Heart left ventricle (tissue), 16 donors: ENCODE data around the gene CELF4. TPM values are rescaled to one million over a fixed set of nuclear protein-coding genes. Genes with fewer than 3 reads are reported as not detected.

ENCODE experiments used
- ATAC-seq, 4 donors: fragments of 200-7000 bp; cut with Tn5 transposase; one replicate each; pipeline ENCODE4 v1.9.1; 2020 to 2022; ENCODE audit warnings: moderate library complexity in 4 of 4, mild to moderate bottlenecking in 3 of 4, moderate number of reproducible peaks in 1 of 4
- DNase-seq, 5 donors: peaks; one replicate each; pipeline ENCODE4 v3.0.0-alpha.2; 2020
- H3K27ac ChIP-seq, 12 donors: fragments of 200-600 bp; sonication (generic) in 4 of 12; one replicate each; pipeline versions ENCODE4 v1.5.0 to v1.8.0; 2016 to 2022; ENCODE audit warnings: mild to moderate bottlenecking in 2 of 12
- H3K27me3 ChIP-seq, 9 donors: fragments of 200-600 bp; sonication (generic) in 2 of 9; one replicate each; pipeline versions ENCODE4 v1.5.1 to v1.8.0; 2016 to 2022; ENCODE audit warnings: mild to moderate bottlenecking in 3 of 9
- H3K36me3 ChIP-seq, 9 donors: fragments of 200-600 bp; sonication (generic) in 2 of 9; one replicate each; pipeline versions ENCODE4 v1.5.0 to v1.8.0; 2018 to 2022; ENCODE audit warnings: mild to moderate bottlenecking in 2 of 9
- H3K4me1 ChIP-seq, 12 donors: fragments of 200-600 bp; sonication (generic) in 4 of 12; one replicate each; pipeline versions ENCODE4 v1.5.0 to v1.8.0; 2016 to 2022; ENCODE audit warnings: mild to moderate bottlenecking in 3 of 12
- H3K4me3 ChIP-seq, 12 donors: fragments of 200-600 bp; sonication (generic) in 4 of 12; one replicate each; pipeline versions ENCODE4 v1.5.0 to v1.8.0; 2017 to 2022; ENCODE audit warnings: mild to moderate bottlenecking in 9 of 12, moderate library complexity in 4 of 12
- H3K9me3 ChIP-seq, 12 donors: fragments of 200-600 bp; sonication (generic) in 4 of 12; one replicate each; pipeline versions ENCODE4 v1.5.0 to v1.8.0; 2016 to 2022; ENCODE audit warnings: mild to moderate bottlenecking in 1 of 12
- POLR2A ChIP-seq, 2 donors: fragments of 450-650 bp; IDR thresholded peaks; one replicate each; pipeline ENCODE4 v1.6.1; 2017; ENCODE audit warnings: antibody characterized with exemption in 2 of 2, mild to moderate bottlenecking in 2 of 2, moderate library complexity in 2 of 2
- WGBS, 4 donors: extraction: QIAGEN DNeasy Blood & Tissue Kit in 2 of 4; methylation state at CpG; one replicate each; pipeline versions ENCODE4 v1.1.5 to v1.1.7; 2013 to 2018; 5-methylcytosine and 5-hydroxymethylcytosine counted together
- intact Hi-C, 10 donors: fragments of 100-400 bp; cut with DNase I; formaldehyde crosslinking; loops; one replicate each; pipeline versions ENCODE4 v1.11.1 to v1.14.2; 2022
- polyA plus RNA-seq, 2 donors: library from polyadenylated mRNA; stranded (reverse); fragments of 200-250 nt; gene quantifications; one replicate each; pipeline ENCODE4 v1.2.3, GENCODE V29; 2013
- total RNA-seq, 9 donors: library from RNA; depleted of rRNA in 2 of 9; stranded (reverse); fragments of >200 nt in 2 of 9; fragmentation: NEBNext Ultra II Directional in 3 of 9; extraction: Animal tissue kit (Norgen Biotek cat#: 25700) in 3 of 9; gene quantifications; one replicate each; pipeline versions ENCODE4 v1.1.0 to v1.2.4, GENCODE V29; 2016 to 2023
- TF ChIP-seq, protein P1 (sequence below), 12 donors: fragments of 200-600 bp; sonication (generic) in 4 of 12; IDR thresholded peaks; one replicate each; pipeline versions ENCODE4 v1.5.0 to v1.8.0; 2018 to 2022; ENCODE audit warnings: antibody characterized with exemption in 12 of 12, mild to moderate bottlenecking in 5 of 12
- donor health status: ischemic (EF 13 %, LVEDD 7.1; RV severe dilation, severe dysfunction).
- donor health status: healthy with polysubstance abuse.
- donor health status: DM: no; HTN: yes; CAD: no.
- donor health status: DM: no; HTN: no; CAD: no.
- donor health status: ischemic (EF 25% LVEDD 6.9; RV normal size, moderate dysfunction).
- donor health status: ischemic (EF 25% LVEDD 5.7; RV mildly dilated, moderate dysfunction).
- donor health status: healthy.
- donor health status: DM: yes; HTN: yes; CAD: no.
- donor health status: ischemic (EF 35%, LVEDD 5.7; RV mildly dilated, moderate dysfunction).
- donor health status: nonischemic (EF 11% LVEDD 7.7; RV severe dilation, severe dysfunction).
- donor health status: DM: yes; HTN: yes; CAD: no.
- donor health status: PGD.
- donor health status: ischemic (EF 29% LVEDD 5.4; RV normal size, mild dysfunction).
- donor health status: nonischemic (EF 23%, LVEDD 6.1; RV moderate dilation, normal function).

Gene CELF4
- total and polyA plus RNA-seq, 11 donors: 0.11 to 0.67 (median 0.40) TPM; not detected in 3

DNA sequence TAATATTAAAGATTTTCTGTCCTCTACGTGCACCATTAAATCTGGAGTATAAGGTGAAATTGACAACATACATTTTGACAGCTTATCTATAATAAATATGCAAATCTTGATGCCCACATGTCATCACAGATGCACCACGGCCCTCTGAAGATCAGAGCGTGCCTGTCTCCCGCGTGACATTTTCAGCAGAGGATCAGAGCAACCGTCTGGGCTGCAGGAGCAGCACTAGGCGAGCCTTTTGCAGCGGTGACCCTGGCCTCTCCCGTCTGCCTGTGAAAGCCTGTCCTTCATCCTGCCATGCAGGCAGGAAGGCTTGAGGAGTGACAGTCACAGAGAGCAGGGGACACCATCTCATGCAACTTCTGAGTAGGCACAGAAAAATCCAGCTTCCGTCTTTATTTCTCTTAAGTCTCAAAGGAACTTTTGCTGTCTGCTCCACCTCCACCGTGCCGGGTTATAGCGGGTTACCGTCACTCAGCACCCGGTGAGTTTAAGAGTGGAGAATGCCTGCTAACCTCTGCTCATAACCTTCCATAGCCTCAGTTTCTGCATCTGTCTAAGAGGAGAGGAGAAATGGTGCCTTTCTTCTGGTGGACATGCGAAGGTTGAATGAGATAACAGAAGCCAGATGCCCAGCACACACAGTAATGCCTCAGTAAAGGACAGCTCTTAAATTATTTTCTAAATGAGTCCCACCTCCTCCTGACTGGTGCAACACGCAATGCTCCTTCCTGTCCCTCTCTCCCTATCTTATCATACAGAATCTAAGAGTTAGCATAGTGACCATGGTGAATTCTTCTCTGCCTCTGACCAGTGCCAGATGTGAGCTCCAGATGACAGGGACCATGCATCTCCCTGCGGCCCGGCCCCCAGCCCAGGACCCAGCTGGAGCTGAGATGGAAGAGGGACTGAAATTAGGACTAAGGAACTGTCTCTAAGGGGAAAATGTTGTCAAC lies 43.8 kb downstream of the CELF4 start:
- no peak for ATAC-seq
- TF ChIP-seq, protein P1, sequence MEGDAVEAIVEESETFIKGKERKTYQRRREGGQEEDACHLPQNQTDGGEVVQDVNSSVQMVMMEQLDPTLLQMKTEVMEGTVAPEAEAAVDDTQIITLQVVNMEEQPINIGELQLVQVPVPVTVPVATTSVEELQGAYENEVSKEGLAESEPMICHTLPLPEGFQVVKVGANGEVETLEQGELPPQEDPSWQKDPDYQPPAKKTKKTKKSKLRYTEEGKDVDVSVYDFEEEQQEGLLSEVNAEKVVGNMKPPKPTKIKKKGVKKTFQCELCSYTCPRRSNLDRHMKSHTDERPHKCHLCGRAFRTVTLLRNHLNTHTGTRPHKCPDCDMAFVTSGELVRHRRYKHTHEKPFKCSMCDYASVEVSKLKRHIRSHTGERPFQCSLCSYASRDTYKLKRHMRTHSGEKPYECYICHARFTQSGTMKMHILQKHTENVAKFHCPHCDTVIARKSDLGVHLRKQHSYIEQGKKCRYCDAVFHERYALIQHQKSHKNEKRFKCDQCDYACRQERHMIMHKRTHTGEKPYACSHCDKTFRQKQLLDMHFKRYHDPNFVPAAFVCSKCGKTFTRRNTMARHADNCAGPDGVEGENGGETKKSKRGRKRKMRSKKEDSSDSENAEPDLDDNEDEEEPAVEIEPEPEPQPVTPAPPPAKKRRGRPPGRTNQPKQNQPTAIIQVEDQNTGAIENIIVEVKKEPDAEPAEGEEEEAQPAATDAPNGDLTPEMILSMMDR (IDR thresholded peaks at IDR 0.05): no peak
- TF ChIP-seq POLR2A (IDR thresholded peaks at IDR 0.05): no peak
- H3K36me3 ChIP-seq: no peaks in the 10 kb centered on the region
- no peak overlapping the region for H3K27ac ChIP-seq
- WGBS, 4 donors: 57 to 68% (median 61%) methylated on average over 19 of the region's 19 CpGs
- no peaks in the 10 kb centered on the region for H3K9me3 ChIP-seq
- intact Hi-C loops: no loop called here
- H3K4me3 ChIP-seq: no peak overlapping the region
- no peak for DNase-seq
- peaks cover 5 to 54% (median 19%) of the 10 kb centered on the region in 9 donors for H3K27me3 ChIP-seq
- H3K4me1 ChIP-seq: peaks cover 0 to 5% (median 0%) of the 10 kb centered on the region in 12 donors

DNA sequence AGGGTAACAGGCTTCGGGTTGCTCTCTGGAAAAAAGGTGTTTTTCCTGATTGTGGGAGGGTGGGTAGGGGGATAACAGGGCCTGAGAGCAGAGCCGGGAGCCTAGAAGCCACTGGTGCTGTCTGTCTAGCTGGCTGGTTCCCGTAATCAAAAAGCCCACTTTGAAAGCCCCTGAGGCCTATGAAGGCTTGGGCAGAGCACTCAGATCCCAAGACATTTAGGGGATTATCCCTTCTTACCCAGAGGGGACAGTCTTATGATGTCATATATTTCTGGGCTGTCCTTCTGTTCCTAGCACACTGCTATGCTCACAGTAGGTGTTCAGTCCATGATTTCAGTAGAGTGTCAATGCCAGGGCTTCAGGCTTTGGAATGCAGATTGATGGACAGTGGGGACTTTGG lies 45.1 kb downstream of the CELF4 start:
- WGBS, 4 donors: 64 to 89% (median 78%) methylated on average over 3 of the region's 3 CpGs
- Histone ChIP-seq H3K27me3 (peaks cover 5 to 41% (median 22%) of the 10 kb centered on the region in 9 donors), H3K9me3 (no peaks in the 10 kb centered on the region), H3K4me3 (no peak overlapping the region), H3K27ac (no peak overlapping the region), H3K4me1 (peaks cover 0 to 5% (median 0%) of the 10 kb centered on the region in 12 donors), H3K36me3 (no peaks in the 10 kb centered on the region)
- ATAC-seq (no peak), DNase-seq (no peak)
- intact Hi-C loops: no loop called here
- no peak for TF ChIP-seq POLR2A (IDR thresholded peaks at IDR 0.05)
- TF ChIP-seq, protein P1 (IDR thresholded peaks at IDR 0.05): no peak

DNA sequence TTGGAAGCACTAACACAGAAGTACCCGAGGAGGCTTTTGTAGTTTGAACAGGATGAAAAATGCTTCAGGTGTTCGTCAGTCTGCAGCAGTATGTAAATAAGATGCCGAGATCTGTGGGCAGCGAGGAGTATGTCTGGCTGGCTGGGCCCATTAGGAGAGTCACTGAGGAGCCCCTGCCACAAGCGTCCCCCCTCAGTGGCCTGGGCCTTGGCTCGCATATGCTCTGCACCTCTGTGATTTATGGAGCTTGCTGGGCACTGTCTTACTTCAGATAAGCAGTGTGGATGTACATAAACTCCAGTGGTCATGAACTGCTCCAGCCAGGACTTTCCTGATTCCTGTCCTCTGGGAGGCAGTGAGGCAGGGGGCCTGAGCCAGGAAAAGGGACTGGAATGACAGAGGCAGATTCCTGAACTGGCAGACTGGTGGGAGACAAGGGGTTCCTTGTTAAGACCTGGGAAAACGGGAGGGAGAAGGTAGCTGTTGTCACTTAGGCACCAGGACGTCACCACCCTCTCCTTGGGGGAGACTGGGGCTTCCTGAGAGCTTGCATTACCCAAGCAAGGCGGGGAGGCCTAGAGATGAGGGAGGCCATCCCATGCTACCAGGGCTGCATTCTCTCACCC lies 46.0 kb downstream of the CELF4 start:
- WGBS, 4 donors: 68 to 82% (median 74%) methylated on average over 9 of the region's 9 CpGs
- no peak for TF ChIP-seq POLR2A (IDR thresholded peaks at IDR 0.05)
- TF ChIP-seq, protein P1 (IDR thresholded peaks at IDR 0.05): no peak
- no peak overlapping the region for H3K27ac ChIP-seq
- H3K4me1 ChIP-seq: peaks cover 0 to 3% (median 0%) of the 10 kb centered on the region in 12 donors
- intact Hi-C loops: no loop called here
- ATAC-seq (no peak), DNase-seq (no peak)
- H3K9me3 ChIP-seq: no peaks in the 10 kb centered on the region
- no peaks in the 10 kb centered on the region for H3K36me3 ChIP-seq
- peaks cover under 1 to 33% (median 15%) of the 10 kb centered on the region in 9 donors for H3K27me3 ChIP-seq
- H3K4me3 ChIP-seq: no peak overlapping the region

DNA sequence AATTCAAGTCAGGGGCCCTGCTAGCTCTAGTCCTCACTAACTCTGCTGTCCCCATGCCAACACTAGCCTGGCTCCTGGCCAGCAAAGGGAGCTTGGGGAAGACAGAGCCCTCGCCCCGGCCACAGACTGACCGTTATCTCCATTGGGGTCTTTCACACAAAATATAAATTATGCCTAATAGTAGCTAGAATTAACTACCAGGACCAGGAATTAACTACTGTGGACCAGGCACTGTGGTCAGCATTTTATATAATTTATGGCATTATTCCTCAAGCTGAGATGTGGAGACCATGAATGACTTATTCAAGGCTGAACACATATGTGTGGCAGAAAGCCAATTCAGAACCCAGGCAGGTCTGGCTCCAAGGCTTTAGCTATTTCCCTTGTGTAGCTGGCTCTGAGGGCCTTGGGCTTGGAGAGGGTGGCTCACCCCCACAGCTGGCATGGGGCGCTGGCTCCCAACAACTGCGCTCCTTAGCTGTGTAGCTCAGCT lies 49.2 kb downstream of the CELF4 start:
- H3K27ac ChIP-seq: no peak overlapping the region
- no peak for ATAC-seq
- TF ChIP-seq, protein P1 (IDR thresholded peaks at IDR 0.05): no peak
- TF ChIP-seq POLR2A (IDR thresholded peaks at IDR 0.05): no peak
- H3K27me3 ChIP-seq: peaks cover 0 to 12% (median 0%) of the 10 kb centered on the region in 9 donors
- no peak for DNase-seq
- H3K36me3 ChIP-seq: no peaks in the 10 kb centered on the region
- H3K4me3 ChIP-seq: no peak overlapping the region
- intact Hi-C loops: no loop called here
- no peaks in the 10 kb centered on the region for H3K4me1 ChIP-seq
- 57 to 80% (median 74%) methylated on average over 5 of the region's 5 CpGs for WGBS, 4 donors
- H3K9me3 ChIP-seq: no peaks in the 10 kb centered on the region
